ENCODE results near the gene IGSF6.

Gene IGSF6

DNA sequence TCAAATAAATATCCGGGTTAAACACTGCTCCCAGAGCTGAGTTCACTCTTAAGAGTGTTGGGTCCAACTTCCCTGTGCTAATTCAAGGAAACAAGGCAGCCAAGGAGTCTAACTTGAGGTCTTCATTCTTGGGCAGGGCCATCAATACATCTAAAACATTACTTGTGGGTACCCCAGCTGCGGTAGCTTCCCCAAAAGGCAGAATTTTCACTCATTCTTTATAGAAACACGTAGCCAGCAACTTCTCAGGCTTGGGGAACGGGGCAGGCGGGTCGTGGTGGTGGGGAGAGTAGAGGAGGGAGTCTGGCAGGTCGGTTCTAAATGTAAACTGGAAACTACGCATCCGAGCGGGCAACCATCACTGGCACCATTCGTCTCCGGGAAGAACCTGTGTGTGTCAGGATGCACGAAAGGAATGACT is 53.7 kb downstream of the IGSF6 start:
- no peak for DNase-seq

GRCh38 chr16:21598206-21598605 is 54.2 kb downstream of the IGSF6 start:
- no peak for DNase-seq

DNA sequence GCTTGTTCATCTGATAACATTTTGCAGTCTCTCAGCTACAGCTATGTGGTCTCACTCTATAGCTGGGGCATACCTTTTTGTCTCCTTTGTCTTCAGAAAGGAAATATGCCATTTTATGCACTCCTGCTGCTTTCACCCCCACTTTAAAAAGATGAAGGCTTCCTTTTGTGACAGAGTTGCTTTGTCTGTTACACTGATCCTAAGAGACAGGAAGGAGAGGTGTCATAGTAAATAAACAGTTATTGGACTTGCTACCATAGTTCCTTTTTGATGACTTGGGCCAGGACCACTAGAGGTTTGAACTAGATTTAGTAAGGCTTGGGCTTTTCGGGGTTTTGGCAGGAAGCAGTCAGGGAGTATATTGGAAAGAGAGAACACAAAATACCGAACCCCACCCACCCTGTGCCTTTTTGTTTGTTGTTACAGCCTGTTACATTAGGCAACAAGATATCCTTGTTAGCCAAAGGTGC is 54.8 kb downstream of the IGSF6 start:
- DNase-seq: no peak

GRCh38 chr16:21593530-21594289 is 58.7 kb downstream of the IGSF6 start:
- no peak for DNase-seq

GRCh38 chr16:21592191-21592590 is 60.2 kb downstream of the IGSF6 start:
- no peak for DNase-seq

GRCh38 chr16:21590796-21591195 is 61.6 kb downstream of the IGSF6 start:
- DNase-seq: no peak

- DNase-seq: no peak
Measured at GRCh38 chr16:21590287-21590686, 62.1 kb downstream of the IGSF6 start.

- DNase-seq: no peak
Measured at GRCh38 chr16:21589551-21589950, 62.9 kb downstream of the IGSF6 start.

Measured in NCI-H2171 treated with DMSO at 0.1 percent for 48 hours (cell line).